T47D (cell line): Measurements from ENCODE around the gene CRIM1.
"Not testable (repeated sequence)": the region's sequence is repeated elsewhere in the genome, so short reads cannot be mapped to it uniquely, and the experiment has no call there.

Experiments used
- DNase-seq, 2 experiments: peaks; one replicate each; pipeline versions ENCODE4 v3.0.0 to v3.0.0-alpha.2; 2011 to 2012; ENCODE audit warnings: low read depth in 1 of 2, low spot score in 1 of 2
- JUND ChIP-seq: IDR thresholded peaks from 2 replicates; pipeline ENCODE4 v1.6.1; 2012; ENCODE audit warnings: low read depth
- in situ Hi-C: cut with HindIII; loops from 2 replicates; pipeline ENCODE4 v1.10.0; 2016; ENCODE audit warnings: low sequenced_read_pairs, low pct_unique_long_range_greater_than_20kb

CRIM1 gene

GRCh38 chr2:36355151-36355889 is at the start of gene CRIM1:
Gene CRIM1 (plus strand): TSS chr2:36355778. CDS start chr2:36356293, 515 bp downstream.
- peak; percentile 37 to 89 for DNase-seq
- in situ Hi-C loops, result no loop called here
- TF ChIP-seq JUND, result no peak

DNA sequence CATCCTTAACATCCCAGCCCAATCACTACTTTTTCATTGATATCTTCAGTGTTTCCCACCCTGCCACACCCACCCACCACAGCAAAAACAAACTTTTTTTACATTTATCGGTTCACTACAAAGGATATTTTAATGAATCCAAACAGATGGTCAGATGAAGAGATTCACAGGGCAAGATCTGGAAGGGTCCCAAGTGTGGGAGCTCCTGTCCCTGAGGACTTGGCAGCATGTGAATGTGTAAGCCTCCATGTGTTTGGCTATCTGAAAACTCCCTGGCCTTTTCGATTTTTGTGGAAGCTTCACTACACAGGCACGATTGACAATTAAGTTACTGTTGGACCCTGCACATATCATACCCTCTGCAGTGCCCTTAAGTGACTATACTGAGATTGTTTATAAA is 48.1 kb upstream of the CRIM1 start:
- no peak for TF ChIP-seq JUND
- DNase-seq, result no peak
- in situ Hi-C loops, result no loop called here

DNA sequence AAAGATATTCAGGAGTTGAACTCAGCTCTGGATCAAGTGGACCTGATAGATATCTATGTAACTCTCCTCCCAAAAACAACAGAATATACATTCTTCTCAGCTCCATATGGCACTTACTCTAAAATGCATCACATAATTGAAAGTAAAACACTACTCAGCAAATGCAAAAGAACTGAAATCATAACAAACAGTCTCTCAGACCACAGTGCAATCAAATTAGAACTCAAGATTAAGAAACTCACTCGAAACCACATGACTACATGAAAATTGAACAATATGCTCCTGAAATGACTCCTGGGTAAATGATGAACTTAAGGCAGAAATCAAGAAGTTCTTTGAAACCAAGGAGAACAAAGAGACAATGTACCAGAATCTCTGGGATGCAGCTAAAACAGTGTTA is 45.1 kb upstream of the CRIM1 start:
- DNase-seq, in situ Hi-C loops: not testable (repeated sequence)

GRCh38 chr2:36318547-36318946 is 37.0 kb upstream of the CRIM1 start:
- DNase-seq, result peak in 1 of 2 experiments; percentile 26
- TF ChIP-seq JUND, result no peak
- in situ Hi-C loops, result no loop called here

DNA sequence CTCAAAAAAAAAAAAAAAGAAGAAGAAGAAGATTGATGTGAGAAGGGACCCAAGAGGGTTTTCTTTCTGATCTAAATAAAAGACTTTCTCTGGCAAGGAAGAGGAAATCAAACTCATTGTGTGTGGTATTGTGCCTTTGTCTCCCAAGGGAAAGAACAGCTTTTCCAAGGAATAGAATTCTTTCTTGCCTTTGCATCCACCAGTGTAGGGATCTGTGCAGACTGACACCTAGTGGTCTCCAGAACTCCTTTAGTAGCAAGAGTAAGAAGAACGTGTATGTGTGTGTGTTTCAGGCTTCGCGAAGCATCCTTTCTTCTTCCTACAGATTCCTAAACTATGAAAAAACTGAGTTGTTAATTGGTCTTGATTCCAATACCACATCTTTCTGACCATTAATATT is 33.5 kb upstream of the CRIM1 start:
- DNase-seq, result peak; percentile 13 to 68
- no peak for TF ChIP-seq JUND
- in situ Hi-C loops, result no loop called here

GRCh38 chr2:36326286-36326685 is 29.3 kb upstream of the CRIM1 start:
- in situ Hi-C loops, result no loop called here

GRCh38 chr2:36329251-36329650 is 26.3 kb upstream of the CRIM1 start:
- TF ChIP-seq JUND, result no peak
- no peak for DNase-seq
- in situ Hi-C loops, result no loop called here

More at GRCh38 chr2:36326286-36326685, 29.3 kb upstream of the CRIM1 start:
- no peak for DNase-seq
- no peak for TF ChIP-seq JUND

DNA sequence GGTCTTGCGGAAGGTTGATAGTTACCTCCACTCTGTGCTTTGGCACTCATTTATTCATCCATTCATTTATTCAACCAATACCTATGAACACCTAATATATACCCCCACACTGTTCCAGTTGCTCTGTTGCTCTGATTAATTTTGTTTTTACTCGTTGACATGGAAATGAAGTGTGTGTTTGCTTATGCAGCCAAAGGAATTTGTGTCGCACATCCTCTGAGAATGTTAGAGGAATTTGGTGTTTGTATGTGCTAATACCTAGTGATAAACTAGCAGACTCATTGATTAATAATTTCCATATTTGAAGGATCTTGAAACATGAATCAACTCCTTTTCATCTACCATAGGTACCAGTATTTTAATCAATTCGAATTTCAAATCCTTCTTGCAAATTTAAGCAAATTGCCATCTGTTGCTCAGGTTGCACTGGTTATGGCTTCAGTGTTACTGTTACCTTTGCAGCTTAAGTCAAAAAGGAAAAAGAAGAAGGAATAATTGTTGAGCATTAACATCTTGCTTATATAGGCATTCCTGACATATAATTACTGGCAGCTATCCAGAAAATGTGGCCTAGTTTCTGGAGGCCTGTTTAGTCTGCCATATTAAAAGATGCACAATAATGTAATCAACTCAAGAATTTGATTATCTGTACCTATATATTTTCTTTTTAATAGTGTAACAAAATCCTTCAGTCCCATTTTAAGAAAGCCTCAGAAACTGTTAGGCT is 25.7 kb upstream of the CRIM1 start:
- no peak for TF ChIP-seq JUND
- DNase-seq, result peak in 1 of 2 experiments; percentile 18
- in situ Hi-C loops, result no loop called here

GRCh38 chr2:36330473-36331395 is 24.8 kb upstream of the CRIM1 start:
- DNase-seq, result peak in 1 of 2 experiments; percentile 7
- TF ChIP-seq JUND, result no peak
- in situ Hi-C loops, result no loop called here

DNA sequence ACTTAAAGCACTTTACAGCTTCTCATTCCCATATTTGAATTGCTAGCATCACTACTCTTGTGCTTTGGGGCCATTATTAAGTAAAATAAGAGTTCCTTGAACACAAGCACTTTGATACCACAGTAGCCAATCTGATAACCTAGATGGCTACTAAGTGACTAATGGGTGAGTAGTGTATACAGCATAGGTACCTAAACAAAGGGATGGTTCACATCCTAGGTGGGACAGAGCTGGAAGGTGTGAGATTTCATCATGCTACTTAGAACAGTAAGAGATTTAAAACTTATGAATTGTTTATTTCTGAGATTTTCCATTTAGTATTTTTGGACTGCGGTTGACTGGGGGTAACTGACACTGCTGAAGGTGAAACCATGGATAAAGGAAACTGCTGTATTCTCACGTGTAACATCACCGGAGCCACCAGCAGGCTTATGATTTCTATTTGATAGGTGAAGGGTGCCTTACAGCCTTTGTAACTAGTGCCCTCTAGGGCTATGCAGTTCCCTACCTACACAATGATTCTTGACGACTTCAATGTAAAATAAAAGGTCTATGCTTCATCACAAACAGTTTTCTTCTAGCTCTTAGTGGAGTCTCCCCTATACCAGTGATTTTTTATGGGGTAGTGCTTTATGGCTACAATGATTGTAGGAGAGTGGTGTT is 22.1 kb upstream of the CRIM1 start:
- no peak for TF ChIP-seq JUND
- in situ Hi-C loops, result no loop called here
- peak in 1 of 2 experiments; percentile 33 for DNase-seq

- in situ Hi-C loops, result no loop called here
- no peak for DNase-seq
- TF ChIP-seq JUND, result no peak
Measured at GRCh38 chr2:36335597-36335996, 20.0 kb upstream of the CRIM1 start.

DNA sequence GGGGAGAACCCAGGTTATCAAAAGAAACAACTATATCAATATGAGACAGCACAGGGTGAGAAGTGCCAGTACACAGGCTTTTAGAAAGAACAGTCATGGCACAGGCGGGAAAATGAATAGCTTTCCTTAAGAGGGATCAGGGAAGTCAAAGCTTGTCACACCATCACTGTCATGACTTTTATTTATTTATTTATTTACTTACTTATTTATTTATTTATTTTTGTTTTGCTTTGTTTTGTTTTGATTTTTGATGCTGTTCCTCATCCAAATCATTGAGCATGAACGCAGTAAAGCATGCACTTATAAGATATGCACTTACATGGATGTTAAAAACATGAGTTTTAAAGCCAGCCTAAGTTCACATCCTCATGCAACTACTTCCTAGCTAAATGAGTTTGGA is 19.3 kb upstream of the CRIM1 start:
- in situ Hi-C loops, result no loop called here
- DNase-seq, result no peak
- no peak for TF ChIP-seq JUND
